Measurements from ENCODE around the gene TRAK1.

TRAK1 gene

DNA sequence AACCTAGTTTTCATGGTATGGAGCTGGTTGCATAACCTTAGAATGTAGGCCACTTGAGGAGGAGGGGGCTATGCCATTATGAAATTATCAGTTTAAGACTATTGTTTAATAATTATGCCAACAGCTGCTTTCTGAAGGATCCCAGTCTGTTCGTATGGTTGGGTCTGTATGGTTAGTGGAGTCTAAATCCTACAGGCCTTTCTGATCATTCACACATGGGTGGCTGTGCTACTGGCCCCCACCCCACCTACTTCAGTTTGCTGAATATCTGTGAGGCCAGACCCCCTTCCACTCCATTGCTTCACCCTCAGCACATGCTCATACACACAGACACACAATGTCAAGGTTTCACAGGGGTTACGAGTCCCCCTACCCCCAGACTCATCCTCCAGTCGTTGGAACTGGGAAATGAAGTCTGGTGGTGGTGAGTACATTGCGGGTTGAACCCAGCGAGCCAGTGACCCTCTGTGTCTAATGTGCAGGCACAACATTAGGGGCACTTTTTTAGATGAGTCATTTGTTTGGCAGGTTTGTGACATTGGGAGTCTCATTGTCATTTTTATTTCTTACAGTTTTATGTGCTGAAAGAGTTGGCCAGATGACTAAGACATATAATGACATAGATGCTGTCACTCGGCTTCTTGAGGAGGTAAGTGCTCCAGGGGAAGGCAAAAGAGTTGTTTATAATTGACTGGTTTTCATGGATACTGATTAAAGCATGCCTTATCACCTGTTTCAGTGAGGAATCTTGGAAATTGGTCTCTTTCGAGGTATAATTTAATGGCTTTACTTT is 85.3 kb downstream of the TRAK1 start:
- no peak for DNase-seq (ENCODE audit: low read depth in 2 of 2)

DNA sequence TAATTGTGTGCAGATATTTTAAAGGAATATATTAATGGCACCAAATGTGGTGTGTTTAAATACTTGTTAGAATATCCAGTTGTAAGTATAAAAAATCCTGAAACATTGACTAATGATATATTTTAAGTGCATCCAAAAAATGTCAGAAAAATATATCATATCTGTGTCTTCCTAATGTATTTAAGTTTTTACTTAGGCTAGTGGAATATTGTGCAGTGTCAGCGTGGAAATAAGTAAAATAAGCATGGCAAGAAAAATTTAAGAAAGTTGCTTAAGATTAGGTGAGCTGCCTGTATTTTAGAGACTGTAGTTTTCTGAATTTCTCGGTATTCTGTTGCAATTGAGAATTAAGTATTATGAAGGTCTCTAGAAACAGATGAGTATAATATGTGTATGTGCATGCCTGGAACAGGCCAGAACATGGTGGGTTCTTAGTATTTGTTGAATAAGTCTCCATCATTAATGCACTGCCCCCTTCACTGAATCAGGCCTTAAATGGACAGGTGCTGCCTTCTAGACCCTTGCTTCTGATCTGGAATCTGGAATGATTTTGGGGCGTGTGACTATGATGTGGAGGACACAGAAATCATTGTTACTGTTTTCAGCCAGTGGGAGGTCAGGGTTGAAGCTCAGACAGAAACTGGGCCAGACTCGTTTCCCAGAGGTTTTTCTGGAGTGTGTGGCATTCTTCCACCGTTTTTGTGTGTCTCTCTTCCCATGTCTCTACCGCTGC is 86.1 kb downstream of the TRAK1 start:
- DNase-seq (ENCODE audit: low read depth in 2 of 2): no peak

DNA sequence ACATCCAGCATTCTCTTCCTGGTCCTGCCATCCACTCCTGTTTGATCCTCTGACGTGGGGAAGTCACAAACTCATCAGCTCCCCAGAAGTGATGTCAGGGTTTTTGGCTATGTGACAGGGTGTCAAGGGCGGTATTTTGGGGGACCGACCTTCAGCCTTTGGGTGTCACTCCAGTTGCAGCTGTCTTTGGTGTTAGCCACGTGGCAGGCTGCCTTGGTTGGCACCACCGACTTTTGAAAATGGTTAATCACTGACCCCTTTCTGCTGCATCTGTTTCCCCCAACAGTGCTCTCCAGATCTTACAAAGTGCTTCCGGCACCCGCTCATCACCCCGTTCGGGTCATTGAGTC is 86.6 kb downstream of the TRAK1 start:
- DNase-seq (ENCODE audit: low read depth in 2 of 2): no peak

DNA sequence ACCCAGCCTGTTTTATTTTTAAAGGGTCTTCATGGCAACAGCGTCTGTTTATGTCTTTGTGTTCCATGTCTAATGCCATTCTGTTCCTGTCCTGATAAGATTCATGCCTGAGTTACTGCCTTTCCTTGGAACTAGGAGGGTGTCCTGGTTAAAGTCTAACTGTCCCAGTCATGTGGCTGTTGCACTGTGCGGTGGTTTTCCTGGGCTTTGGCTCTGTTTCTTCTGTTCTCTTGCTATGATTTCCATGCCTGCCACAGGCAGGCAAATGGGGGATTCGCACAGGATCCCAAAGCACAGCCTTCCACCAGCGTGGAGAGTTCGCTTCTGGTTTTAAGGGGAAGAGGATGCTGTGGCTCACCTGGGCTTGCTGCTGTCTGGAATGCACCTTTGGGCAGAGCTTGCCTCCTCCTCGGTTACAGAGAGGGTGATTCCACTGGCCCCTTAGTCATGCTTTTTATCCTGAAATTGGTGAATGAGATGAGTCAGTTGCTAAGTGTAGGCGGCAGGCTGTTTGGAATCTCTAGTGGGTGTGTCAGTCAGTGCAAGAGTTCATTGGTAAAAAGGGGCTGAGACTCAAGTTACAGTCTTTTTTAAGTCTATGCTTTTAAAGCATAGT is 88.1 kb downstream of the TRAK1 start:
- DNase-seq (ENCODE audit: low read depth in 2 of 2): no peak

DNA sequence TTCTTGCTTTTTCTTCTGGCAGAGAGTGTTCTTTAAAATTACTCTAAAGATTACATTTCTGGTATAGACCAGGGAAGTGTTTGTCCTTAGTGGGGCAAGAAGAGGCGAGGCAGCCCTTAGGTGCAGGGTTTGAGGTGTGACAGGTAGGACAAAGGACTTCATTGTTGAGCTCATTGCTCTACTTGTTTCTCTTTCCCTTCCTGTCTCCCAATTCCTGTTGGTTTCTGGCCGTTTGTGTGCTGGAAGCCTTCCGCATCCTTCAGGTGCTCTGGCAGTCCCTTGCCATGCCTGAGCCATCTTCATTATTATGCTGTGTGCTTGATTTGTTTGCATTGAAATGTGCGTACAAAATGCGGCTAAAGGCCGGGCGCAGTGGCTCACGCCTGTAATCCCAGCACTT is 89.7 kb downstream of the TRAK1 start:
- DNase-seq (ENCODE audit: low read depth in 2 of 2): no peak

DNA sequence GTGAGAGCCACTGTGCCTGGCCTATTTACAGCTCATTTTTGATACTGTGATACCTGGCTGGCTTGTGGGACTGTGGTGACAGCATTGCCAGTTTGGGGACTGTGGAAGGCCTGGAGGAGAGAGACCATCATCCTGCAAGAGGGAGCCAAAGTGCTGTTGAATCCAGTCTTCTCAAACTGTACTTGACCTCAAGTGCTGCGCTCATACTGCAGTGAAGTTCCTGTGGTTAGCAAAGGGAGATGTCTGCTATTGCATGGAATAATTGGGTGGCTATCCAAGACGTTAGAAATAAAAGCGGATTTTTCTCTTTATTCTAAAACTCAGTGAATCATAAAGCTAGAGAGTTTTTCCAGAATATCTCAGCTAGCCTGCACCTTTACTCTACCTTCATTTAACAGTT is 91.4 kb downstream of the TRAK1 start:
- no peak for DNase-seq (ENCODE audit: low read depth in 2 of 2)

DNA sequence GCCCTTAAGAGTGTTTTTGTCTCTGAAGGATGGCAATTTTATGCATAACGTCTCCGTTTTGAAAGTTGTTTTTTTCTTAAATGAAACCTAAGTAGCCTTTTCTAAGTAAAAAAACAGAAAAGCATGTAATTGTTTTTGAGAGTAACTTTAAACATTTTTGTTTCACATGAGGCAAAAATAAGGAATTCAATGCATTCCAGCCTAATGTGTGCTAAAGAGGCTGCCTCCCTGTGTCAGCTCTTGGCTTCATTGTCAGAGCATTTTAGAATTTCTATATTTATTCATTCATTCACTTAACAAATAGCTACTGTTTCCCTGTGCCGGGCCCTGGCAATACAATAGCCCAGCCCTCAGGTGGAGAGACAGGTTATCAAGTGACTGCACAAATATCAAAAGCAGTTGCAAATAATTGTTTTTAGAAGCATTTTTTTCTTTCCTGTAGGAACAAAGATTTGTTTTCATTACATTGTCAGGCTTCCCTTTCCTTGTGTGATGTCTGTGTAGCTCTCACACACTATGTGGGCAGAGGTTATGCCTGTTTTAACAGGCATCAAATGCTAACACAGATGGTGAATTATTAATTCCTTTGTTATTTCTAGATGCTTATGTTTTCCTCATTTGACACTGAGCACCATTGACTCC is 93.0 kb downstream of the TRAK1 start:
- no peak for DNase-seq (ENCODE audit: low read depth in 2 of 2)

DNA sequence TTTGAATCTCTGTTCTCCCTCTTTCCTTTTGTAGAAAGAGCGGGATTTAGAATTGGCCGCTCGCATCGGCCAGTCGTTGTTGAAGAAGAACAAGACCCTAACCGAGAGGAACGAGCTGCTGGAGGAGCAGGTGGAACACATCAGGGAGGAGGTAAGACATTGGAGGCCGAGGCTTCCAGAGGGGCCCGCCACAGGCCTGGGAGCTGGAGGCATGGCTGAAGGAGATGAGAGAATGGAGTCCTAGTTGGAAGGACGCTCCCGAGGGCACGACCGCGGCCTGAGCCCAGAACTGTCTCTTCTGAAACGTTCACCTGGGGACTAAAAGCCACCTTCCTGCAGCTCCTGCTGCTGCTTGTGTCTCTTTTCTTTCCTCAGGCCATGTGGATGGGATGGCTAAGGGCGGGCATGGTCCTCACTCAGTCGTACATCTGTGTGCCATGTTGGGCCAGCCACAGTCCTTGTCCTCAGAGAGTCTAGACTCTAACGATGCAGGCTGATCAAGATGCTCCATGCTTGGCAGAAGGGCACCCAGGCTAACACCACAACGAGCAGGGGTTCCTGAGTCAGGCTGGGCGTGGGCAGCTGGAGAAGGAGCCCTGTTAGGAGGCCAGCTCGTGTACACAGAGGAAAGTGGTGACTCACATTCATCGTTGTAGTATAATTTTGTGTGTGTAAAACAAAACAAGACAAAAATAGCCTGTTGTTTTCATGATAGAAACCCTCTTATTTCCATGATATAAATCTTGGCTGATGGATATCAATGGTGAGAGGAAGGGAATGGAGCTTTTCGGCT is 93.7 kb downstream of the TRAK1 start:
- DNase-seq (ENCODE audit: low read depth in 2 of 2): no peak

DNA sequence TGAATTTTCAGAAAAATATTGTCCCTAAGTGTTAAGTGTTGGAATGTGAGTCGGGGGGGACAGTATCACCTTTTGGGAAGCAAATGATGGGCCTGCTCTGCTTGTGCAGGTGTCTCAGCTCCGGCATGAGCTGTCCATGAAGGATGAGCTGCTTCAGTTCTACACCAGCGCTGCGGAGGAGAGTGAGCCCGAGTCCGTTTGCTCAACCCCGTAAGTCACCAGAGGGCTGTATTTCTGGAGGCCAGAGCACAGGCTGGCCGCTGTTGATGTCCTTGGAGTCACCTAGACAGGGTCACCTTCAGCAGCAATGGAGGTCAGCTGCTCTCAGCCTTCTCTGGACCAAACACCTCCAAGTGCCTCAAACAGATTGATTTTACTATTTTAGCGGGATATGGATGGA is 96.8 kb downstream of the TRAK1 start:
- no peak for DNase-seq (ENCODE audit: low read depth in 2 of 2)

DNA sequence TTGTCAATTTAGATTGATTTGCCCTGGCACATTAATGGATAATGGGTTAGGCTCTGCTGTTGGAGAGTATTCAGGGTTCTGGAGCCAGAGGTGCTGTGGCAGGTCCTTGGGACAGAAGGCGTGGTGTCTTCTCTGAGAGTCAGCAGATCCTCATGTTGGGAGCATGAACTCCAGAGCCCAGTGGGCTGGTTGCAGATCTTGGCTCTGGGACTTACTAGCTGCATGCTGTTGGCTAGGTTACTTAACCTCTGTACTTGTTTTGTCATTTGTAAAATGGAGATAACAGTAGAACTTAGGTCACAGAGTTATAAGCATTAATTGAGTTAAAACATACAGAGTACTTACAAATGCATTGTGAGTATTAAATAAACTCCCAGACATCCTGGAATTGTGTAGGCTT is 97.2 kb downstream of the TRAK1 start:
- DNase-seq (ENCODE audit: low read depth in 2 of 2): no peak

DNA sequence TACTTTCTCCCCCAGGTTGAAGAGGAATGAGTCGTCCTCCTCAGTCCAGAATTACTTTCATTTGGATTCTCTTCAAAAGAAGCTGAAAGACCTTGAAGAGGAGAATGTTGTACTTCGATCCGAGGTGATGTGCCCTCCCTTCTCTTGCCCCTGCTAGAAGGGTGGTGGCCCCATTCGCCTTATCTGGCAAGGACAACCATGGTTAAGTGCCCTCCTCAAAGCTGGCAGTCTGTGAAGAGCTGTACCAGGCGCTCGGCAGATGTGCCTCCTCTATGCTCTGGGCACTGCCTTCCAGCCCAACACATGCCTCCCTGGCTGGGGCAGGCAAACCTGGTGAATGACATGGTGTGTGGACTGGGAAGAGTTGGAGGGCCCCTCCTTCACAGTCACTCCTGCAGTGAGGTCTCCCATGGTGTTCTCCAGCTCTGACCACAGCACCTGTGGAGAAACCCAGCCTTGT is 97.9 kb downstream of the TRAK1 start:
- DNase-seq (ENCODE audit: low read depth in 2 of 2): no peak

DNA sequence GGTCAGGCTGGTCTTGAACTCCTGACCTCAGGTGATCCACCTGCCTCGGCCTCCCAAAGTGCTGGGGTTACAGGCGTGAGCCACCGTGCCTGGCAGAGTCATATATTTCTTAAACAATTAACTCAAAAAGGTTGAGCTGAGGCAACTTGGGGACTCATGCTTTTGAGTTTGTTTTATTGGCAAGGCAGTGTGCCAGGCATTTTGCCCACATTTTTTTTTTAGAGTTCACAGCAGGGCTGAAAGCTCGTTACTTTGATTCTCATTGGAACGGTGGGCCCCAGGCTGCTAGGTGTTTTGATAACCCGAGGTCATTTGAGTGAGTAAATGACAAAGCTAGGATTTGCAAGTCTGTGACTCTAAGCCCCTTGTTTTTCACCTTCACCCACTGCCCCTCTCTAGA is 98.6 kb downstream of the TRAK1 start:
- DNase-seq (ENCODE audit: low read depth in 2 of 2): no peak

DNA sequence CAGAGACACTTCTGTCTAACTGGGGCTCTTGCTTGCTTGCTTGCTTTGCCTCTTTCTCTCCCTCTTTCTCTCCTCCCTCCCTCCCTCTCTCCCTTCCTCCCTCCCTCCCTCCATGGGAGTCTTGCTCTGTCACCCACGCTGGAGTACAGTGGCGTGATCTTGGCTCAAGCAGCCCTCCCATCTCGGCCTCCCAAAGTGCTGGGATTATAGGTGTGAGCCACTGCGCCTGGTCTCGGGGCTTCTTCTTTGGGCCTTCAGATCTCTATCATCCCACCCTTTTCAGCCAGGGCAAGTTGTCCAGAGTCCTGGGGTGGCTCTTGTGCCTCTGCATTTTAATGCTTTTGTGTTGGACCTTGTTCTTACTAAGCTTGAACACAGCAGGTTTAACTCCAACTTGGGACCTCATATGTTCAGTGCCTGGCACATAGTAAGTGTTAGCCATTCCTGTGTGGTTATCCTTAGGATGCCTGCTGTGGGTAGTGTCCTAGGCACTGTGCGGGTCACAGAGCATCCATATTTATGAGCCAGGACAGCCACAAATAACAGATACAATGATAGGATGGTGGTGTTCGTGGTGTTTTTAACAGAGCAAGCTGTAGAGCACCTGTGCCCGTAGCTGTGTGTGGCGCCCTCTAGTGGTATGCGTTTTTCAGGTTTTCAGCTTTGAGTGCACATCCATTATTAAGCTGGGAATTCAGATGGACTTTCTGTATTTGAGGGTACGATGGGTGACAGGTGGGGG is 99.7 kb downstream of the TRAK1 start:
- peak; percentile 58 to 71 for DNase-seq (ENCODE audit: low read depth in 2 of 2)

DNA sequence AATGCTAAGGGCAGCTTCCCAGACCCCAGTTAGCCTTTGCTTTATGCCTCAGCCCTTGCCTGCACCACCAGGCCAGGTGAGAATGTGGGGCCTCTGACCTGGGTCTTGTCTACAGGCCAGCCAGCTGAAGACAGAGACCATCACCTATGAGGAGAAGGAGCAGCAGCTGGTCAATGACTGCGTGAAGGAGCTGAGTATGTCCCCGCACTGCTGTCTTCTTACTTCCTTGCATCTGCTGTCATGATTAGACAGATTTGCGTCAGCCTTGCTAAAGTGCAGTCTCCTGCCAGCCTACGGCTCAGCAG is 100.2 kb downstream of the TRAK1 start:
- DNase-seq (ENCODE audit: low read depth in 2 of 2): no peak

DNA sequence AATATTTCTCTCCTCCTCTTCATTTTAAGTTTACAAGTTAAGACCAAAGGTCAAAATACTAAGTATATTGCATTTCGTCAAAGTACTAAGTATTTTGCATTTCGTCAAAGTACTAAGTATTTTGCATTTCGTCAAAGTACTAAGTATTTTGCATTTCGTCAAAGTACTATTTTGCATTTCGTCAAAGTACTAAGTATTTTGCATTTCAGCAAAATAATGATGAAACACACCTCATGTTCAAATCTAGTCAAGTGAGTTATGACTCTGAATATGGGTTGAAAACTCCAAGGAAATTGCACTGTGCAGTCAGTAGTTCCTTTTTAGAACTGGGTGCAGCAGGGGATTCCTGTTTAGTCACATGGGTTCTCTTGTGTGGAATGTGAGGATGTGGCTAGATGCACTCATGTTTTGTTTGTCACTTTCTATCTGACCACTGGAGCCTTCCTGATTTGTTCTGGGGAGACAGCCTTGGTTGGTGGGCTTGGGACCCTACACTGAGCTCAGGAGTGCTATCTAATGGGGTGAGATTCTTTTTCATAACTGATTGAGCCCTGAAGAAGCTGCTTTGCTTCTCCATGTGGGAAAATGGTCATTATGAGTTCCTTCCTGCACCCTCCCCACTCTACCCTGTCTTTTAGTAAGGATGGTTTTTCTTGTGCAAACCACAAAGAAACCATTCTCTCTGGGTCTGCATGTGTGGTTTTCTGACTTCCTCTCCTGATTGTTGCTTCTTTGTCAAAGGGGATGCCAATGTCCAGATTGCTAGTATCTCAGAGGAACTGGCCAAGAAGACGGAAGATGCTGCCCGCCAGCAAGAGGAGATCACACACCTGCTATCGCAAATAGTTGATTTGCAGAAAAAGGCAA is 101.4 kb downstream of the TRAK1 start:
- DNase-seq (ENCODE audit: low read depth in 2 of 2): no peak

DNA sequence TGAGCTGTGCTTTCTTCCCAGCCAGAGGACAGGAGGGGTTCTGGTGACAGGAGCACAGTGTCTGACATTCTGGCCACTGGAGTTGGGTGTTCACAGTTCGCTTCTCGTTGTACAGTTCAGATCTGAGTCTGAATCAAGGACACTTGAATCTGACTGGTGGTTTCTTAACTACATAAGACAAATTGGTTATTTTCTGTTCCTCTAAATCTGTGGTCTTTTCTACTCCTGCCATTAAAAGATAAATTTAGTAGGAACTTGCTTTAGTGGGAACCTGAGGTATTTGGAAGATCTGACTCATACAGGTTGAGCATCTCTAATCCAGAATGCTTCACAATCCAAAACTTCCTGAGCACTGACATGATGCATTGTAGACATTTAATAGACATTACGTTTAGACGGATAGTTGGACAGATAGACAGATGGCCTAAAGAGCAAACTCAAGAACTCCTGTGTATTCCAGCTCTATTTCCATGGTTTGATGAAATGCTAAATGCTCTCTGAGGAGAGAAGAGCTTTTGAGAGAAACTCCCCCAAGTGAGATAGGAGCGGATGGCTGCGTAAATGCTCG is 103.9 kb downstream of the TRAK1 start:
- no peak for DNase-seq (ENCODE audit: low read depth in 2 of 2)

DNA sequence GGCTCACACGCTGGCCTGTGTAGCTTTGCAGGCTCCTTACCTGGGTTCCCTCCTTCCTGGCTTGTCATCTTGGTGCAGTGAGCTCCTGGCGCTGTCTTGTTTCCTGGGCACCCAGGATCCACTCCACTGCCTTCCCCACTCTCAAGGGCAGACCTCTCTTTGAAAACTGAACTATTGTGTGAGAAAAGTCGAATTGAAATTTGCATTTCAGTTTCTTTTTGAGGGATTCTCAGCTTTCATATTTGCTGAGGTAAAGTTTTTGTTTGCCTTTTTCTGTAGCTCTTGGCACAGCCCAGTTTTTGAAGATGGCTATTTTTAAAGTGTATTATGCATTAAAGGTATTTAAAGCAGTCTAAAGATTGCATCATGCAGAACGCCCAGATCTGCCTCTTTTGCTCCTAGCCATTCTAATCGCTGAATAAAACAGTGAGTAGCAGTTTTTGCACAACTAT is 104.7 kb downstream of the TRAK1 start:
- no peak for DNase-seq (ENCODE audit: low read depth in 2 of 2)

DNA sequence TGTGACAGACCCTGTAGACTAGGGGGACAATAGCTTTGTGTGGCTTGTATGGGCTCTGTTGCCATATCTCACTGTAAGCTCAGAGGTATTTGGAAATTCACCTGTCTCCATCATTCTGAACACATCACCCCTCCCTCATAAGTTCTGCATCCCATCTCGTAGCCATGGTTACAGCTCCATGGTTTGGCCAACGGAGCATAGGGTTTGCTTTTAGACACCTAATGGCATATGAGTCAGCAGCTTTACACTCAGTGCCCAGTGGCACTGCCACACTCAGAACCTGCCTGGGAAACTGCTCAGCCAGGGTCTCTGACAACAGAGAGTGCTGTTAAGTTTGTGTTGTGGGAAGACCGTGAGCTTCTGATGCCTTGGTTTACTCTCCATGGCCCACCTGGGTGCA is 107.6 kb downstream of the TRAK1 start:
- no peak for DNase-seq (ENCODE audit: low read depth in 2 of 2)

DNA sequence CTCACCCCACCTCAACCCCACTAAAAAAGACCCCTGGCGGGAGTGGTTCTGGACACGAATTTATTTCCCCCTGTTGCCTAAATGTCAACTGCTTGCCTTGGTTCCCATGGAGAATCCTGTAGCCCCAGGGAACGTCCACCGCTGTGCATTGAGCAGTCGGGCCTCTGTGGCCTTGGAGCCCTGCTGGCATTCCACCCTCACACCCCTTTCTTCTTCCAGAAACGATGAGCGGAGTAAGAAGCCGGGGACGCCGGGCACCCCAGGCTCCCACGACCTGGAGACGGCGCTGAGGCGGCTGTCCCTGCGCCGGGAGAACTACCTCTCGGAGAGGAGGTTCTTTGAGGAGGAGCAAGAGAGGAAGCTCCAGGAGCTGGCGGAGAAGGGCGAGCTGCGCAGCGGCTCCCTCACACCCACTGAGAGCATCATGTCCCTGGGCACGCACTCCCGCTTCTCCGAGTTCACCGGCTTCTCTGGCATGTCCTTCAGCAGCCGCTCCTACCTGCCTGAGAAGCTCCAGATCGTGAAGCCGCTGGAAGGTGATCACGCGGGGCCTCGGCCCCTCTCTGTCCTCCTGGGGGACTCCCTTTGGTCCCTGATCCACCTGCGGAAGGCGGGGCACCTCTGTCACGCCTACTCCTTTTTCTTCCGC is 111.2 kb downstream of the TRAK1 start:
- DNase-seq (ENCODE audit: low read depth in 2 of 2): no peak

Measured in stimulated activated CD4-positive, alpha-beta T cell treated with anti-CD3 and anti-CD28 coated beads, Interleukin-4, amount 100 ng/mL, for 48 hours (primary cell).